Osteocyte (in vitro differentiated cells): ENCODE data around the gene ATN1. TPM values are rescaled to one million over a fixed set of nuclear protein-coding genes. Genes with fewer than 3 reads are reported as not detected.
A peak's percentile ranks its signal among the peaks of the same experiment; 100 is the strongest.

Experiments
- DNase-seq: peaks from one replicate; pipeline ENCODE4 v3.0.0; 2021; ENCODE audit warnings: mixed read lengths; ENCODE audit not compliant: unreplicated experiment; ENCODE audit errors: extremely low spot score
- H3K27ac Mint-ChIP-seq: one replicate; pipeline ENCODE4 v1.8.0; 2021; ENCODE audit warnings: mild to moderate bottlenecking, mixed read lengths; ENCODE audit not compliant: unreplicated experiment
- H3K27me3 Mint-ChIP-seq: one replicate; pipeline ENCODE4 v1.8.0; 2021; ENCODE audit warnings: mixed read lengths; ENCODE audit not compliant: unreplicated experiment
- H3K36me3 Mint-ChIP-seq: one replicate; pipeline ENCODE4 v1.8.0; 2021; ENCODE audit warnings: mixed read lengths; ENCODE audit not compliant: unreplicated experiment
- H3K4me1 Mint-ChIP-seq: one replicate; pipeline ENCODE4 v1.8.0; 2021; ENCODE audit warnings: mixed read lengths; ENCODE audit not compliant: unreplicated experiment
- H3K4me3 Mint-ChIP-seq: one replicate; pipeline ENCODE4 v1.8.0; 2021; ENCODE audit warnings: mild to moderate bottlenecking, moderate library complexity, mixed read lengths; ENCODE audit not compliant: unreplicated experiment
- H3K9me3 Mint-ChIP-seq: one replicate; pipeline ENCODE4 v1.8.0; 2021; ENCODE audit warnings: mixed read lengths; ENCODE audit not compliant: unreplicated experiment
- total RNA-seq: library from RNA; stranded (reverse); gene quantifications from 2 replicates; pipeline ENCODE4 v1.2.1, GENCODE V29; 2021
- TF ChIP-seq, protein P1 (sequence below): fragments of 200-600 bp; sonication (generic); IDR thresholded peaks from 2 replicates; pipeline ENCODE4 v1.5.0; 2021; ENCODE audit warnings: antibody characterized with exemption, mild to moderate bottlenecking, moderate library complexity

The ATN1 gene
- total RNA-seq, 1 donor from 2014 or later = 123 TPM

DNA sequence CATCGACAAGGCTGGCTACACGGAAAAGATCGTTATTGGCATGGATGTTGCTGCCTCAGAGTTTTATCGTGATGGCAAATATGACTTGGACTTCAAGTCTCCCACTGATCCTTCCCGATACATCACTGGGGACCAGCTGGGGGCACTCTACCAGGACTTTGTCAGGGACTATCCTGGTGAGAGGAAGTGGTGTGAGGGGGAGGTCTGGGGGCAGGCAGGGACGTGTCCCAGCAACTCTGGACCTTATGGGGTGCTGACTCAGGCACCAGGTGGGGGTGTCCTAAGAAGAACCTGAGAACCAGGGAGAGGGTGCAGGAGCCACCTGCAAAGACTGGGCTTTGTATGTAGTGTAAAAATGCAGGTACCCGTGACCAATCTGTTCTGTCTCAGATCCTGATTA is 8.2 kb upstream of the ATN1 start:
- Mint-ChIP-seq H3K27ac (no peak overlapping the region), H3K36me3 (peaks cover 4% of the 10 kb centered on the region), H3K4me3 (no peak overlapping the region), H3K4me1 (peaks cover 19% of the 10 kb centered on the region), H3K9me3 (no peaks in the 10 kb centered on the region), H3K27me3 (no peaks in the 10 kb centered on the region)
- no peak for DNase-seq
- TF ChIP-seq, protein P1, sequence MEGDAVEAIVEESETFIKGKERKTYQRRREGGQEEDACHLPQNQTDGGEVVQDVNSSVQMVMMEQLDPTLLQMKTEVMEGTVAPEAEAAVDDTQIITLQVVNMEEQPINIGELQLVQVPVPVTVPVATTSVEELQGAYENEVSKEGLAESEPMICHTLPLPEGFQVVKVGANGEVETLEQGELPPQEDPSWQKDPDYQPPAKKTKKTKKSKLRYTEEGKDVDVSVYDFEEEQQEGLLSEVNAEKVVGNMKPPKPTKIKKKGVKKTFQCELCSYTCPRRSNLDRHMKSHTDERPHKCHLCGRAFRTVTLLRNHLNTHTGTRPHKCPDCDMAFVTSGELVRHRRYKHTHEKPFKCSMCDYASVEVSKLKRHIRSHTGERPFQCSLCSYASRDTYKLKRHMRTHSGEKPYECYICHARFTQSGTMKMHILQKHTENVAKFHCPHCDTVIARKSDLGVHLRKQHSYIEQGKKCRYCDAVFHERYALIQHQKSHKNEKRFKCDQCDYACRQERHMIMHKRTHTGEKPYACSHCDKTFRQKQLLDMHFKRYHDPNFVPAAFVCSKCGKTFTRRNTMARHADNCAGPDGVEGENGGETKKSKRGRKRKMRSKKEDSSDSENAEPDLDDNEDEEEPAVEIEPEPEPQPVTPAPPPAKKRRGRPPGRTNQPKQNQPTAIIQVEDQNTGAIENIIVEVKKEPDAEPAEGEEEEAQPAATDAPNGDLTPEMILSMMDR = no peak

DNA sequence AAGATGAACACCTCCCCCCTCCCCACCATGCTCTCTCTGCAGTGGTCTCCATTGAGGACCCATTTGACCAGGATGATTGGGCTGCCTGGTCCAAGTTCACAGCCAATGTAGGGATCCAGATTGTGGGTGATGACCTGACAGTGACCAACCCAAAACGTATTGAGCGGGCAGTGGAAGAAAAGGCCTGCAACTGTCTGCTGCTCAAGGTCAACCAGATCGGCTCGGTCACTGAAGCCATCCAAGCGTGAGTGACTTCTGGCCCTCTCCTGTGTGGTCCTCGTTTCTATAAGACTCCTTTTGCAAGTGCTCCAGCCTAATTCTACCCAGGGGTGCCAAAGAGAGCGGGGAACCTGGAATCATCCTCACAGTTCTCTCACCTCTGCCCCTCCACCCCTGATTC is 6.2 kb upstream of the ATN1 start:
- no peak for DNase-seq
- no peaks in the 10 kb centered on the region for H3K27me3 Mint-ChIP-seq
- H3K4me3 Mint-ChIP-seq = no peak overlapping the region
- H3K9me3 Mint-ChIP-seq = no peaks in the 10 kb centered on the region
- peaks cover 4% of the 10 kb centered on the region for H3K36me3 Mint-ChIP-seq
- no peak overlapping the region for H3K27ac Mint-ChIP-seq
- TF ChIP-seq, protein P1 = no peak
- H3K4me1 Mint-ChIP-seq = peaks cover 29% of the 10 kb centered on the region

DNA sequence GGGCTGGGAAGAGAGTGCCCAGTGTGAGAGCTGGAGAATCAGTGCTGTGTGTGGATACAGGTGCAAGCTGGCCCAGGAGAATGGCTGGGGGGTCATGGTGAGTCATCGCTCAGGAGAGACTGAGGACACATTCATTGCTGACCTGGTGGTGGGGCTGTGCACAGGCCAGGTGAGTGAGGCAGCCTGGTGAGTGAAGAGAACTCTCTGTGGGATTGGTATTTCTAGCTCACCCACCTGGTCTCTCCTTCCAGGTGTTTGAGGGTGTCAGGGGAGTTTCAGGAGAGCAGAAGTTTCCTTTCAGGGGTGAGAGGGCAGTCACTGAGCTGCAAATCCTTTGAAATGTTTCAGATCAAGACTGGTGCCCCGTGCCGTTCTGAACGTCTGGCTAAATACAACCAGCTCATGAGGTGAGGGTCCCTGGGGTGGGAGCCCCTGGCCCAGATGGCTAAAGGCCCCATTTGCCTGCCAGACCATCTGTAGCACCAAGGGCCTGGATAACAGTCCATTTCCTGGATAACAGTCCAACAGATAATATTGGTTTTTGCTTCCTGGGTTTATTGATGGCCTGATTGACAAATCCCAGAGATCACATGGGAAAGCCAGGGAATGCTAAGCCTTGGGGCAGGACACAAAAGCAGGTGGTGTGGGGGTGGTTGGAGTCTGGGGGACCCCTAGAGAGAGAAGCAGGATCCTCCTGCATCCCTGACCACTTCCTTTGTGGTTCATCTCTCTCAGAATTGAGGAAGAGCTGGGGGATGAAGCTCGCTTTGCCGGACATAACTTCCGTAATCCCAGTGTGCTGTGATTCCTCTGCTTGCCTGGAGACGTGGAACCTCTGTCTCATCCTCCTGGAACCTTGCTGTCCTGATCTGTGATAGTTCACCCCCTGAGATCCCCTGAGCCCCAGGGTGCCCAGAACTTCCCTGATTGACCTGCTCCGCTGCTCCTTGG is 5.5 kb upstream of the ATN1 start:
- no peak for DNase-seq
- no peak overlapping the region for H3K27ac Mint-ChIP-seq
- H3K9me3 Mint-ChIP-seq = no peaks in the 10 kb centered on the region
- H3K4me3 Mint-ChIP-seq = no peak overlapping the region
- H3K27me3 Mint-ChIP-seq = no peaks in the 10 kb centered on the region
- H3K4me1 Mint-ChIP-seq = peaks cover 35% of the 10 kb centered on the region
- peaks cover 3% of the 10 kb centered on the region for H3K36me3 Mint-ChIP-seq
- TF ChIP-seq, protein P1 = no peak

DNA sequence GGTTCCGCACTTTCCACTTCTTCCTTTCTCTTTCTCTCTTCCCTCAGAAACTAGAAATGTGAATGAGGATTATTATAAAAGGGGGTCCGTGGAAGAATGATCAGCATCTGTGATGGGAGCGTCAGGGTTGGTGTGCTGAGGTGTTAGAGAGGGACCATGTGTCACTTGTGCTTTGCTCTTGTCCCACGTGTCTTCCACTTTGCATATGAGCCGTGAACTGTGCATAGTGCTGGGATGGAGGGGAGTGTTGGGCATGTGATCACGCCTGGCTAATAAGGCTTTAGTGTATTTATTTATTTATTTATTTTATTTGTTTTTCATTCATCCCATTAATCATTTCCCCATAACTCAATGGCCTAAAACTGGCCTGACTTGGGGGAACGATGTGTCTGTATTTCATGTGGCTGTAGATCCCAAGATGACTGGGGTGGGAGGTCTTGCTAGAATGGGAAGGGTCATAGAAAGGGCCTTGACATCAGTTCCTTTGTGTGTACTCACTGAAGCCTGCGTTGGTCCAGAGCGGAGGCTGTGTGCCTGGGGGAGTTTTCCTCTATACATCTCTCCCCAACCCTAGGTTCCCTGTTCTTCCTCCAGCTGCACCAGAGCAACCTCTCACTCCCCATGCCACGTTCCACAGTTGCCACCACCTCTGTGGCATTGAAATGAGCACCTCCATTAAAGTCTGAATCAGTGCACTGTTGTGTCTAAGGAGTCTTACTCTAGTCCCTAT is 4.6 kb upstream of the ATN1 start:
- Mint-ChIP-seq H3K9me3 (no peaks in the 10 kb centered on the region), H3K36me3 (peaks cover 3% of the 10 kb centered on the region), H3K4me1 (peaks cover 35% of the 10 kb centered on the region), H3K27me3 (no peaks in the 10 kb centered on the region), H3K4me3 (no peak overlapping the region), H3K27ac (no peak overlapping the region)
- no peak for DNase-seq
- TF ChIP-seq, protein P1 = no peak

DNA sequence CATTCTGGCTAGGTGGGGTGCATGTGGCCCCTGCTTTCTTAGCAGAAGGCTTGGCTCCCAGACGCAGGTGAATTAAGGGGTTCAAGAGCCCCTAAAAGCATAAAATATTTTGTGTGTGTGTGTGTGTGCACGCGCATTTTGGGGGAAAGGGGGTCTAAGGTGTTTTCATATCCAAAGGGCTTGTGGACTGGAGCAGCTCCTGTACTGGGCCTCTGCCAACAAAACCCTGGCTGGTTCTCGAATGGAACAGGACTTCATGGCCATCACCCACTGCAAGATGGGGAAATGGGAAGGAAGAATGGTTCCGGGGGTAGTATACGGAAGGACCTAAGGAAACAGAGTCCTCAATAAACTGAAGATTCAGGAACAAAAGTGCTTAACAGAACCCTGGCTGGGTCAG is 3.9 kb upstream of the ATN1 start:
- TF ChIP-seq, protein P1 = no peak

More for the DNA sequence above, 3.9 kb upstream of the ATN1 start:
- DNase-seq = no peak
- peaks cover 3% of the 10 kb centered on the region for H3K36me3 Mint-ChIP-seq
- peak overlapping the region; percentile 99 for H3K27ac Mint-ChIP-seq
- H3K4me1 Mint-ChIP-seq = peaks cover 39% of the 10 kb centered on the region
- no peaks in the 10 kb centered on the region for H3K27me3 Mint-ChIP-seq
- H3K9me3 Mint-ChIP-seq = no peaks in the 10 kb centered on the region
- H3K4me3 Mint-ChIP-seq = no peak overlapping the region
